GM19023 (cell line): ENCODE results near the gene BEAN1.
A peak's percentile ranks its signal among the peaks of the same experiment; 100 is the strongest.
"Not testable (repeated sequence)": the region's sequence is repeated elsewhere in the genome, so short reads cannot be mapped to it uniquely, and the experiment has no call there.

Source experiments
- ATAC-seq: cut with Tn5 transposase; IDR thresholded peaks from one replicate; pipeline ENCODE4 v1.9.1; 2021; ENCODE audit warnings: mild to moderate bottlenecking, moderate library complexity; ENCODE audit not compliant: unreplicated experiment

The BEAN1 gene

DNA sequence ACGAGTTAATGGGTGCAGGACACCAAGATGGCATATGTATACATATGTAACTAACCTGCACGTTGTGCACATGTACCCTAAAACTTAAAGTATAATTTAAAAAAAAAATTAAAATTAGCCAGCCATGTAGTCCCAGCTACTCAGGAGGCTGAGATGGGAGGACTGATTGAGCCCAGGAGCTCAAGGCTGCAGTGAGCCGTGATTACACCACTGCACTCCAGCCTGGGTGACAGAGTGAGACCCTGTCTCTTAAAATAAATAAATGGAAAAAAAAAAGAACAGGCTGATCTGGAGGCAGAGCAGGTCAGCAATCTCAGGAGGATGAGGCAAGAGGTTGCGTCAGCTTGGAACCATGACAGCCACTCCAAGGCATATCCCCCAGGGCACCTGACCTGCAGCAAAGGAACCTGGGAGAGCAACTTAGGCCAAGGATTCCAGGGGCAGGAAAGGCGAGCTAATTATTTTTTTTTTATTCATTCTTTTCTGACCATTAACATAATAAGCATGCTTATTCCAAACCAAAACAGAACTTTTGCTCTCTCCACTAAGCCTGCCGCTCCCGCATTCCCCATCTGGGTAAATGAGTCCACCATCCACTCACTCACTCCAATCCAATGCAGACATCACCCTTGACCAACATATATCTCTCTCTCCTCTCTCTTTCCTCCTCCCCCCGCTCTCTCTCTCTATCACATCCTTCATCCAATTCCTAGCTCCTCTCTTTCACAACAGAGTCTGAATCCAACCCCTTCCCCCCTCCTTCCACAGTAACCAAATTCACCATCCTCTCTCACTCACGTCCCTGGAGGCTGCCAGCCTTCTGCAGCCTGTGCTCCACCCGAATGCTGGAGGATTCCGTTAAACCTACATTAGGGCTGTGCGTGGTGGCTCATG lies 75.2 kb downstream of the BEAN1 start:
- ATAC-seq: no peak

DNA sequence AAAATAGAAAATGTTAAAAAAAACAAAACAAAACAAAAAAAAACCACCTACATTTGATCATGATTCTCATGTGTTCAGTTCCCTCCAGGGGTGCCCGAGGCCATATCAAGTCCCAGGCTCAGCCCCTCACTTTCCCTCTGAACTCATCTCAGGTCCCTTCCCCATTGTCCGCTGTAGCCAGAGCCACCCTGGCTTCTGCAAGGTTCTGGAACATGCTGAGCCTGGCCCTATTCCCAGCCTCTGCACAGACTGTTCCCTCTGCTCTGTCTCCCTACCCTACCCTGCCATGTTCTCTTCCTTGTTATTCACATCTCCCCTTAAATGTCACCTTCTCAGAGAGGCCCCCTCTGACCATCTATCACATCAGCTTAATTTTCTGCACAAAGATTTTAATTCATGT lies 75.9 kb downstream of the BEAN1 start:
- no peak for ATAC-seq

DNA sequence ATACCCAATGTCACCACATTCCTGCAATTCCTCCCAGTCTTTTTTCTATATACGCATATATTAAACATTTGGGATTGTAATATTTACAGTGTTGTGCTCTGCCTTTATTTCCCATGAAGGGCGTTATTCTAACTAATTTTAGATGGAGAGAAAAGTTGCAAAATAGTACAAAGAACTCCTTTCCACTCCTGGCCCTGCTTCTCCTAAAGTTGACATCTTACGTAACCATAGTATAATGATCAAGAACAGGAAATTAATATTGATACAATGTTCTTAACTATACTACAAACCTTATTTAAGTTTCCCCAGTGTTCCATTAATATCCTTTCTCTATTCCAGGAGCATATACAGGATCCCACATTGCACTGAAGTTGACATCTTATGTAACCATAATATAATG lies 76.5 kb downstream of the BEAN1 start:
- ATAC-seq: no peak

DNA sequence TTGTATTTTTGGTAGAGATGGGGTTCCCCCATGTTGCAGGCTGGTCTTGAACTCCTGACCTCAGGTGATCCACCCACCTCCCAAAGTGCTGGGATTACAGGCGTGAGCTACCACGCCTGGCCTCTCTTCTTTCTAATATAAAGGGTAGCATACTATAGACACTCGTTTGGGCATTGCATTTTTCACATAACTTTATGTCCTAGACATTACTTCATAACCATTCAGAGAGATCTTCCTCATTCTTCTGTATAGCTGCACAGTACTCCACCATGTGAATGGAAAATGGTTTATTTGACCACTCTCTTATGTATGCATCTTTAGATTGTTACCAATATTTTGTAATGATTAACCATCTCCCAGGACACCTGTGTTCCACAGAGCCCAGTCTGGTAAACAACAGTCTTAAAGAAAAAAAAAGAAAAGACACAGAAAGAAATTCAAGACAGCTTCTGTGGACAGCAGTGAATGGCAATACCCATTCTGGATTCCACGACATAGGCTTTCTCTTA lies 80.7 kb downstream of the BEAN1 start:
- no peak for ATAC-seq

DNA sequence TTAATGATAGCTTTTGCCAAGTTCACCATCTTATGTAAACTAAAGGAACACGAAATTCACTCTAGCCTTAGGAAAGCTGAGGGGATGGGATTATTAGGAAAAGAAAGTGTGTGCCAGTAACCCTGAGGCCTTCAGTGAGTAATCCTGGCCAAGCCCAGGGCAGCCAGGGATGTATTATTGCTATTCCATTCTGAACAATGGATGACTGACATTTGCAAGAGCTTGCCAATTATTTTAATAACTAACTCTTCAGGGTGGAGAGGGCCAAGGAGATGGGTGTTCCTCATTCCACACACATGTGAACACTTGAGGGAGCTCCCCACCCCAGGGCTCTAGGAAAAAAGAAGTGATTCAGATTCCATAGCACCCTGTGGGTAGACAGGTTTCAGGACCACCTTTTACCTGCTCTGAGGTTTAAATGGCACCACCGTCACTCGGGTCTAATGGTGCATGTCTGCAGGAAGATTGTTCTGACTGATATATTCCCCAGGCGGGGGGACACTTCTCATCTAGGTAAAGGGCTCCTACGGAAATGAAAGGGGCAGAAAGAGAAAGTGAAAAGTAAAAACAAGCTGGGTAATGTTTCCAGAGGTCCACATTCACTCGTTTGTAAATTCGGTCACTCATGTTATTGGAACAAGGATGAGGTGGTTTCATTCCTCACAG lies 81.3 kb downstream of the BEAN1 start:
- no peak for ATAC-seq

DNA sequence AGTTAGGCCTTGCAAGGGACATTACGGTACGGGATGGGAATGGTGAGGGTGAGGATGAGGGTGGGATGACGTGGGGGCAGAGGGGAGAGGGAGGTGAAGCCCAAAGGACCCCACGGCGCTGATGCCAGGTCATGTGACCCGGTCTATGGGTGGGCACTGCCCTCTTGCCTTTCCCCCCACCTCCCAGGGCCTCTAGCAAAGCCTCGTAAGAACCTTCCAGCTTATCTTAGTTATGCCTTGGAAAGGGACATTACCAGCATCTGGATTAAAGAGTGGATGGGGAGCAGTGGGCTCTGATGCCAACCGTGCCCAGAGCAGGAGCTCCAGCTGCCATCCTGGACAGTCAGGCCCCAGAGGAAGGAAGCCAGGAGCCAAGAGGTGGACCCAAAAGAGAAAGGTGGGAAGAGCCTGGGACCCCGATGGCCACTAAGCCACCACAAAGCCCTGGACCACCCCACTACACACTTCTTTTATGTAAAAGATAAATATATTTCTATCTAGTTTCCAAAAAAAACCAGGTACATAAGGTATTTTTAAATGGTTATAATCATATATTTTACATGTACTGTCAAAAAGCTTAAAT lies 81.9 kb downstream of the BEAN1 start:
- ATAC-seq: no peak

DNA sequence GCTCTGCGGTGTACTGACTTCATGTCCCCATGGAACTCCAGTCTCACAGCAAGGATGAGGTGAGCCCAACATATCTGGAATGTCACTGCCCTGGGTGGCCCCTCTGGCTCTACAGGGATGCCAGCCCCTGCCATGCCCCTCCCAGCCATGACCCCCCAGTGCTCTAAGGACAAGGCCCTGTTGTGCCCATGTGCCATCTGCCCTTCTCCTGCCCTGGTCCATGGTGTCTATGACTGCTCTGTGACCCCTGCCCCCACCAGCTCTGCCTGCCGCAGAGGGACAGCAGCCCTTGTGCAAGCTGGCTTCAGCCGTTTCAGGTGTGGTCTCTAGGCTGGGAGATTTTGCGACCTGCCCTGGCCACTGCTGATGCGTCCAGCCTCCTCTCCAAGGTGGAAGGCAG lies 82.5 kb downstream of the BEAN1 start:
- no peak for ATAC-seq

DNA sequence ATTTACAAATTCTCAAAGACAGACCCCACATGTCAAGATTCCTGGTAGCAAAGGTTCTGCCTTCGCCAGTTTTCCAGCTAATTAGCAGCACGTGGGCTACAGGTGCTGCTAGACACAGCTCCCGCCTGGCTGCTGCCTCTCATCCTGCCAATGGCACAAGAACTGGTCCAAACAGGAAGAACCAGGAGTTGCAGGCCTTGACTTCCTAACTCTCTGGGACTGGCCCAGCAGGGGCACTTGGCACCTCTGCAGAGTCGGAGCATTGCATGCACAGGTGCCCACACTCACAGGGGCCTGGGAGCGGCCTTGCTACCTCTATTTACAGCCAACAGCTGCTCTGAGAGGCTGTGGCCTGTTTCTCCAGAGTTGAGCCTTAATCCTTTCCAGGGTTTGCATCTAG lies 83.2 kb downstream of the BEAN1 start:
- no peak for ATAC-seq

DNA sequence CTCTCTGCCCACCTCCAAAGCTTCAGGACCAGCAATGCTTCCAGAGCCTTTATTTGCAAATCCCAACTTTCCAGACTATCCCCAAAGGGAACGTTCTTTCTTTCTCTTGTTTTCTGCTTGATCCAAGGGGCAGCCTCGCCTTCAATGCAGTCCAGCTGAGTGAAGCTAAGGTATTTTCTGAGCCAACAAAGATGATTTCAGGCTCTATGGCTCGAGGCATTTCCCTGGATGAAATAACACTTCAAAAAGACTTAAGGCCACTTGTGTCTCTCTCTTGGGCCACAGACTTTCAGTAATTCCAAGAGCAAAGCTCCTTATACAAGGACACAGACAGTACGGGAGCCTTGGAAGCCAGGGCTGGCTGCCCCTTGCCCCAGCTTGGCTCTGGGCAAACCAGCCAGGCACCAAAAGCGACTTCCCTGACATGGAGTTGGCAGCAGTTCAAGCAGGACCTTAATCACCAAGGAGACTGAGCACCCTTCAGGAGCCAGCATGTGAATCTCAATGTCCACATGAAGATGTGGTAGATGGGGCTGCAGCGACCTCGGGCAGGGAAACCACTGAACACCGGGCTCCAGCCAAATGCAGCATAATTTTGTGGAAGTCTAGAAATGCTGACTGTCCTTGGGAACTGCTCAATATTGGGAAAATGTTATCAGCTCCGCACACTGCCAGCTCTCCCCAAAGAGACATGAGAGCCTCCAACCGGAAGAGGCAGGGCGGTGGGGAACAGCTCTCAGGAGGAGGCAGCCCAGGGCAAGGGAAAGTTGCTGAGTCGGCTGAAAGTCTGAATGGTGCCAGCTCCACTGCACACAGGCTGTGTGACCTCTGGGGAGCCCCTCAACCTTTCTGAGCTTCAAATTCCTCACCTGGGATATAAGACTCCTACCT lies 83.9 kb downstream of the BEAN1 start:
- no peak for ATAC-seq

DNA sequence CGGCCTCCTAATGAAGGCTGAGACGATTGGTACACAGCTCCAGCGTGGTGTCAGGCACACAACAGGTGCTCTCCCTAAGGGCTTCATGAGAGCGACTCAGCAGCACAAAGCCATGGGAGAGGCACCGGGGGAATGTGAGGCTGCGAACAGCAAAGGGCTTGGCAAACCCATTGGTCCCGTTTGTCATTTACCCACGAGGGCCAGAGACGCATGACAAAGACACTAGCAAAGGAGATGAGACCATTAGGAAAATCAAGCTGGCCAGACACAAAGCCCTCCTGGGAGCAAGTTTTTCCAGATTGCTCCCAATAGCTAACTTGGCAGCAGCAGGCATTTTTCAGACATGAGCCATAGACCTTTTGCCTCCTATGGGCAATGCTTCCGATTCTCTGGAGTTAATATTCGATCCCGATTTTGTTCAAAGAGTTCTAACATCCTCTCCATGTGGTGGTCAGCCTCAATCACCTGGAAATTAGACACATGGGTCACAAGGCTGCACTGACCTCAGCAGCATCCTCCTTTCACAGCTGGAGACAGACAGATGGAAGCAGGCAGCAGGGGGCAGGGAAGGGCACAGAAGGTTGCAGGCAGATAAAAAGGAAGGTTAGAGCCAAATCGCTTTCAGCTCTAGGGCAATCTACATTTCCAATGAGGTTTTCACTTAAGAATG lies 84.6 kb downstream of the BEAN1 start:
- no peak for ATAC-seq

DNA sequence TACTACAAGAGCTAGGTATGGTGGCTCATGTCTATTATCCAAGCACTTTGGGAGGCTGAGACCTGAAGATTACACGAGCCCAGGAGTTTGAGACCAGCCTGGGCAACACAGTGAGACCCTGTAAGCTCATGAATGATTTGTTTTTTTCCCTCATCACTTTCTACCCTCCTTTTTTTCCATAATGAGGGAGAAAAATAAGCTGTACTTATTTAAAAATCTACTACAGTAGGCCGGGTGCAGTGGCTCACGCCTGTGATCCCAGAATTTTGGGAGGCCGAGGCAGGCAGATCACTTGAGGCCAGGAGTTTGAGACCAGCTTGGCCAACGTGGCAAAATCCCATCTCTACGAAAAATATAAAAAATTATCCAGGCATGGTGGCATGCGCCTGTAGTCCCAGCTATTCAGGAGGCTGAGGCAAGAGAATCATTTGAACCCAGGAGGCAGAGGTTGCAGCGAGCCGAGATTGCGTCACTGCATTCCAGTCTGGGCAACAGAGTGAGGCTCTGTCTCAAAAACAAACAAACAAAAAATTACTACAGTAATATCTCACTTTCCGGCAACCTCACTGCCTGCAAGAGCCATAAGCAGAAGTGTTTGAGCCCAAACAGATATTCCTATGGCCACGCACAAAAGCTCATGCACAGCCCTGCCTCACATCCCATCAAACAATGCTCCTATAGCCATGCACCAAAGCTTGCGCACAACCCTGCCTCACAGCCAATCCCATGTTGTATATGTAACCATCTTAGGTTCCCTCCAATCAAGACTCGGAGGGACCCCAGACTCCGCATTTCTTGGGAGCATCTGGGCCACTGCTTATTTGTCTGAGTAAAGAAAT lies 85.4 kb downstream of the BEAN1 start:
- no peak for ATAC-seq

DNA sequence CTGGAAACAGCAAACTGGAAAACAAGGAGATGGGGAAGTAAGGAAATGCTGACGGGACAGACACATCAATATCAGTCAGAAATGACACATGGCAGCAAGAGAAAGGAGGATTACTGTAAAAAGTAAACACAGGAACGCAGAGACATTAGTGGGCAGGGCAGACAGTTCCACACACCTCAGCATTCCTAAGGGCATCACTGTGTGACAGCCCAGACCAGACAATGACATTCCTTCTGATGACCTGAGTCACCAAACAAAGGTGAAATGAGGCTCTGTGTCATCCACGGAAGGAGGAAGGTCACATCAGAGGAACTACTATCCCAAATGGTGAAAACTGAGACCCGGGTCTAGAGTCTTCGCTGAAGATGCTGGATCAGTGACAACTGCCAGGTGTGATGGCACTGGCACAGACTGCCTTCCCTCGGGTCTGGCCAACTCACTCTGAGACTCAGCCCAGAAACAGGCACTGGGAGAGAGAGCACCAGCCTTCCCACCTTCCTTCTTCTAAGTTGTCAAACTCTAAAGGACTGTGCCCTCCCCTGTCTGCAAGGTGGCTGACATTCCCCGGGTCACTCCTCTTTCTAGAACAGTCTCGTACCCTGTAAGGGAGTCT lies 86.1 kb downstream of the BEAN1 start:
- no peak for ATAC-seq

DNA sequence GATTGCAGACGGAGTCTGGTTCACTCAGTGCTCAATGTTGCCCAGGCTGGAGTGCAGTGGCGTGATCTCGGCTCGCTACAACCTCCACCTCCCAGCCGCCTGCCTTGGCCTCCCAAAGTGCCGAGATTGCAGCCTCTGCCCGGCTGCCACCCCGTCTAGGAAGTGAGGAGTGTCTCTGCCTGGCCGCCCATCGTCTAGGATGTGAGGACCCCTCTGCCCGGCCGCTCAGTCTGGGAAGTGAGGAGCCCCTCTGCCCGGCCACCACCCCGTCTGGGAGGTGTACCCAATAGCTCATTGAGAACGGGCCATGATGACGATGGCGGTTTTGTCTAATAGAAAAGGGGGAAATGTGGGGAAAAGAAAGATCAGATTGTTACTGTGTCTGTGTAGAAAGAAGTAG lies 87.3 kb downstream of the BEAN1 start:
- not testable (repeated sequence) for ATAC-seq

DNA sequence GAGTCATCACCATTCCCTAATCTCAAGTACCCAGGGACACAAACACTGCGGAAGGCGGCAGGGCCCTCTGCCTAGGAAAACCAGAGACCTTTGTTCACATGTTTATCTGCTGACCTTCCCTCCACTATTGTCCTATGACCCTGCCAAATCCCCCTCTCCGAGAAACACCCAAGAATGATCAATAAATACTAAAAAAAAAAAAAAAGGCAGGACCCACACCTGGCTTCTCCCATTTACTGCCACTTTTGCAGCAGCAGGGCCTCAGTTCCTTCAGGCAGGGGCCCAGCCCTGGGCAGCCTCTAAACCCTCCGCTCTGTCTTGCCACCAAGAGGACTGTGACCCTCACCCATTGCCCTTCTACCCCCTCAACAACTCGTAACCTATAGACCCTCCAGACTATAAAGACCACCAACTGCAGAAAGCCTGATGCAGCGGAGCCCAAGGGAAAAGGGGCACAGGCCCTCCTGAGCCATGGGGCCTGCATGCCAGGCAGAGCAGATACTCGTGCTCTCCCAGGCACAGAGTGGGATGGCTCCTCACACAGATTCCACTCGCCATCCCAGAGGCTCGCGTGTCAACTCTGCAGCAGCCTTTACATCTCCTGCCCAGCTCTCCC lies 88.0 kb downstream of the BEAN1 start:
- ATAC-seq: not testable (repeated sequence)

DNA sequence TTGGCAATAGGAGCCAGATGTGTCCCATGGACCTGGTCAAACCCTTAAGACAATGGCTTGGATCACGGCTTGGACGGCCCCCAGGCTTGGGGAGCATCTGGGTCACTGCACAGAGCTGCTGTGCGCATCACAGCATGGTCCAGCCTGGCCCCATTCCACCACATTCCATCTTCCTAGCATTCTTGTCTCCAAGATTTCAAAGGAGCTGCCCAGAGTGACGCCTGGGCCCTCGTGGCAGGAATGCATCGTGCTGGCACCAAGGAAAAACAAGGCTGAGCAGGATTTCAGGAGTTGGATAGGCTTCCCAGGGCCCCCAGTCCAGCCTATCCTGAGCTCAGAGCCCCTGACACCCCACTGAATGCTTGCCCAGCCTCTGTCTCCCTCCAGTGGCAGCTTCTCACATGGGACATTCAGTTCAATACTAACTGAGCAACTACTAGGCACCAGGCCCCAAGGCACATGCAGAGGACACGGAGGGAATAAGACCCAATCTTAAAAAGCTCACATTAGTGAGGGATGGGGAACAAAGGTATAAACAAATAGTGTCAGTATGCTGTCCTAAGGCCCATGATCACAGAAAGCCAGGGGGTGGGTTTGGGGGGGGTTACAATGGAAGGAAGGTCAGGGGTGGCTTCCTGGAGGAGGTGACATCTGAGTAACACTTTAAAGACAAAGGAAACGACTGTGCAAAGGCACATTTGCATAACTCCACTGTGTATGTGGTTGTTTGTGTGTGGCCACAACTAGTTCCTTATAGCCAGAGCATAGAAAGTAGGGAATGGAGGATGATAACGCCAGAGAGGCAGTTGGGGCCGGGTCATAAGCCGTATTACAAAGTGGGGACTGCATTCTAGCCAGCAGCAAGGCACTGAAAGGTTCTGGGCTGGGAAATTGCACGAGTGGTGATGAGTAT lies 88.8 kb downstream of the BEAN1 start:
- no peak for ATAC-seq

DNA sequence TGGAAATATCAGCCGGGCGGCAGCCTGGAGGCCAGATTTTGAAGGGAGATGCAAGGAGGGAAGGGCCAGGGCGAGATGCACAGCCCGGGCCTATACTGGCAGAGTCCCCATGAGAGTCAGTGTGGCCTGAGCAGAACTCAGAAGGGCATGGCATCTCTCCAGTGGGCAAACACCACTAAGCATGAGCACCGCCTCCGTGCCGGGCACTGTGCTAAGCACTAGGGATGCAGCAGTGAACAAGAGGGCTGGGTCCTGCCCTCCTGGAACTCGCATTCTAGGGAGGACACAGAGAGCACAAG lies 89.4 kb downstream of the BEAN1 start:
- ATAC-seq: no peak

DNA sequence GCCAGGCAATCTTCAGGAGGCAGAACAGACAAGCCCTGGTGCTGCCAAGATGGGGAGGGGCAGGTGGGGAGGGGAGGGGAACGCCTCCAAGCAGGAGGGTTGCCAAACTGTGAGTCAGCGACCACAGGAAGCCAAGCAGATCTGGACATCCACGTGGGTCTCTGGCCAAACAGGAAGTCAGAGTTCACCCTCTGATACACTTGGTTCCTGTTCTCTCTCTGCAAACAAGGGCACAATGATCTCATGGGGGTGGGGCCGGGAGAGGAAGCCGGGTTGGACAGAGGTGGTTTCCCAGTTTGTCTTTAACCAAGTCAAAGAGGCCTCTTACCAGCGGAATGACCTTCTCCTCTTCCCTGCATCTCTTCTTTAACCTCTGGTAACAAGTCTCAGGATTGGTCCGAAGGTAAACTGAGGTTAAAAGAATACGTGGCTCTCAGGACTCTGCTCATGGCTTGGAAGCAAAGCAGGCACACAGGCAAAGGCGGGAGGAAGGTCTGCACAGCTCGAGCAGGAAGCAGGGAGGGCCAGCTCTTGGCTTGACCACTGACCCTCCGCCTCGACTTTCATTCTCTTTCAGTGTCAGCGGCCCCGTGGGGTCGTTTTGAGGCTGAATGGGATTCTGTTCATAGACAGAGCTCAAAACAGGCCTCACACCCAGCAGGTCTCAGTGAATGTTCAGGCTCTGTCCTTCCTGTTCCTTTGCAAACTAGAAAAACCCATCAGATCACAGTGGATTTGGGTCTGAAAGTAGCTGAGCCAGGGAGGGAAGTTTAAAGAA lies 89.9 kb downstream of the BEAN1 start:
- ATAC-seq: peak; percentile 98
